HG03159 (cell line): ENCODE results near the gene TOM1L2.
"Not testable (repeated sequence)": the region's sequence is repeated elsewhere in the genome, so short reads cannot be mapped to it uniquely, and the experiment has no call there.

ENCODE experiments used
- ATAC-seq: cut with Tn5 transposase; IDR thresholded peaks from one replicate; pipeline ENCODE4 v1.9.1; 2021; ENCODE audit warnings: mild to moderate bottlenecking, moderate library complexity; ENCODE audit not compliant: unreplicated experiment

Gene TOM1L2

GRCh38 chr17:17971431-17972125 lies 622 bp downstream of the TOM1L2 start:
- no peak for ATAC-seq

- ATAC-seq, result no peak
Measured at GRCh38 chr17:17970699-17971430, 1.3 kb downstream of the TOM1L2 start.

GRCh38 chr17:17966399-17966798 lies 5.8 kb downstream of the TOM1L2 start:
- ATAC-seq, result no peak

GRCh38 chr17:17965152-17965721 lies 7.0 kb downstream of the TOM1L2 start:
- no peak for ATAC-seq

GRCh38 chr17:17964710-17965109 lies 7.5 kb downstream of the TOM1L2 start:
- ATAC-seq, result no peak

GRCh38 chr17:17963694-17964436 lies 8.3 kb downstream of the TOM1L2 start:
- ATAC-seq, result no peak

GRCh38 chr17:17963066-17963465 lies 9.1 kb downstream of the TOM1L2 start:
- ATAC-seq, result no peak

- ATAC-seq, result no peak
Measured at GRCh38 chr17:17960500-17961030, 11.6 kb downstream of the TOM1L2 start.

- ATAC-seq, result peak; percentile 64
Measured at GRCh38 chr17:17959520-17960361, 12.5 kb downstream of the TOM1L2 start.

- no peak for ATAC-seq
Measured at GRCh38 chr17:17958982-17959381, 13.2 kb downstream of the TOM1L2 start.

- no peak for ATAC-seq
Measured at GRCh38 chr17:17957584-17957916, 14.7 kb downstream of the TOM1L2 start.

- ATAC-seq, result not testable (repeated sequence)
Measured at GRCh38 chr17:17955790-17956341, 16.3 kb downstream of the TOM1L2 start.

- no peak for ATAC-seq
Measured at GRCh38 chr17:17954079-17954478, 18.1 kb downstream of the TOM1L2 start.

GRCh38 chr17:17952691-17953090 lies 19.5 kb downstream of the TOM1L2 start:
- ATAC-seq, result no peak

GRCh38 chr17:17951524-17951923 lies 20.7 kb downstream of the TOM1L2 start:
- no peak for ATAC-seq

GRCh38 chr17:17950806-17951205 lies 21.4 kb downstream of the TOM1L2 start:
- ATAC-seq, result no peak

GRCh38 chr17:17950347-17950746 lies 21.9 kb downstream of the TOM1L2 start:
- ATAC-seq, result no peak

- ATAC-seq, result no peak
Measured at GRCh38 chr17:17947966-17948365, 24.2 kb downstream of the TOM1L2 start.

- ATAC-seq, result no peak
Measured at GRCh38 chr17:17947309-17947708, 24.9 kb downstream of the TOM1L2 start.

GRCh38 chr17:17946093-17946492 lies 26.1 kb downstream of the TOM1L2 start:
- no peak for ATAC-seq
